Measurements from ENCODE around the gene MTCL1.

GRCh38 chr18:8851659-8852058 lies 146.3 kb downstream of the MTCL1 start:
- TF ChIP-seq YY1 (IDR thresholded peaks at IDR 0.05; ENCODE audit: insufficient read depth, insufficient read length) (no peak), ZNF274 (IDR thresholded peaks at IDR 0.05; ENCODE audit: low read depth, low read length) (no peak)

Measured in NT2/D1 (cell line).